ENCODE measurements around the gene FALEC.

GRCh38 chr1:150555971-150556865, 40.7 kb downstream of the FALEC start:
- TF ChIP-seq CTCF (IDR thresholded peaks at IDR 0.05; ENCODE audit: insufficient read depth, low read depth, low read length), result no peak
- no peak for TF ChIP-seq EZH2 (IDR thresholded peaks at IDR 0.05; ENCODE audit: insufficient read depth, low read length)
